Ovary (tissue), 9 donors: Measurements from ENCODE around the gene SHISA3. TPM values are rescaled to one million over a fixed set of nuclear protein-coding genes. Genes with fewer than 3 reads are reported as not detected.

ENCODE experiments used
- DNase-seq, 5 donors: peaks; one replicate each; pipeline ENCODE4 v3.0.0-alpha.2; 2019 to 2020
- H3K27ac ChIP-seq, 2 donors: fragments of 200-600 bp; one replicate each; pipeline versions ENCODE4 v1.5.1 to v1.8.0; 2019 to 2022
- H3K27me3 ChIP-seq: fragments of 200-600 bp; one replicate; pipeline ENCODE4 v1.8.0; 2022
- H3K36me3 ChIP-seq: fragments of 200-600 bp; sonication (generic); one replicate; pipeline ENCODE4 v1.5.1; 2019
- H3K4me1 ChIP-seq: one replicate; pipeline ENCODE4 v1.8.1; 2013; ENCODE audit warnings: mild to moderate bottlenecking, moderate library complexity; ENCODE audit not compliant: insufficient read depth
- H3K4me3 ChIP-seq: fragments of 200-600 bp; sonication (generic); one replicate; pipeline ENCODE4 v1.5.1; 2017
- H3K9me3 ChIP-seq, 2 donors: fragments of 200-600 bp in 1 of 2; sonication (generic) in 1 of 2; one replicate each; pipeline versions ENCODE4 v1.5.1 to v1.8.1; 2013 to 2019; ENCODE audit warnings: mild to moderate bottlenecking in 1 of 2, moderate library complexity in 1 of 2
- EP300 ChIP-seq: sonication (generic); formaldehyde crosslinking; IDR thresholded peaks from one replicate; pipeline ENCODE4 v1.6.1; 2017; ENCODE audit warnings: antibody characterized with exemption
- POLR2A ChIP-seq: fragments of 450-650 bp; IDR thresholded peaks from one replicate; pipeline ENCODE4 v1.6.1; 2017; ENCODE audit warnings: antibody characterized with exemption, mild to moderate bottlenecking, moderate library complexity
- WGBS, 3 donors: extraction: QIAGEN DNeasy Blood & Tissue Kit in 1 of 3; methylation state at CpG; one replicate each; pipeline versions ENCODE4 v1.1.5 to v1.1.7; 2013 to 2017; 5-methylcytosine and 5-hydroxymethylcytosine counted together
- intact Hi-C, 4 donors: fragments of 100-400 bp; cut with DNase I; formaldehyde crosslinking; loops; one replicate each; pipeline versions ENCODE4 v1.11.0 to v1.15.1; 2022 to 2023
- polyA plus RNA-seq, 2 donors: library from polyadenylated mRNA; stranded (reverse); fragments of 200-250 nt in 1 of 2; fragments of 350-450 nt in 1 of 2; fragmentation: Illumina TruSeq in 1 of 2; extraction: RNeasy Lipid Tissue Mini Kit (QIAGEN cat#74804) in 1 of 2; gene quantifications; one replicate each; pipeline ENCODE4 v1.2.3, GENCODE V29; 2013 to 2014
- total RNA-seq, 7 donors: library from RNA; depleted of rRNA in 2 of 7; stranded (reverse); fragments of >200 nt in 2 of 7; fragmentation: NEBNext Ultra II Directional in 3 of 7; extraction: Animal tissue kit (Norgen Biotek cat#: 25700) in 3 of 7; gene quantifications; one replicate each; pipeline versions ENCODE4 v1.1.0 to v1.2.4, GENCODE V29; 2016 to 2023
- TF ChIP-seq, protein P1 (sequence below), 3 donors: fragments of 450-650 bp in 2 of 3; fragments of 200-600 bp in 1 of 3; IDR thresholded peaks; one replicate each; pipeline versions ENCODE4 v1.5.1 to v1.8.0; 2016 to 2022; ENCODE audit warnings: antibody characterized with exemption in 3 of 3, mild to moderate bottlenecking in 1 of 3
- donor health status: DM: no; HTN: no; CAD: no; lungs with moderate emphysema.
- donor health status: DM: no; HTN: no; CAD: no.
- donor health status: Bipolar disorder and iron deficiency.
- donor health status: DM: yes; HTN: yes; CAD: no.
- donor health status: DM: no; HTN: no; CAD: no.
- donor health status: DM: yes; HTN: yes; CAD: no.

SHISA3 gene
- total and polyA plus RNA-seq, 9 donors = 0.21 to 2.5 (median 0.46) TPM; not detected in 2

DNA sequence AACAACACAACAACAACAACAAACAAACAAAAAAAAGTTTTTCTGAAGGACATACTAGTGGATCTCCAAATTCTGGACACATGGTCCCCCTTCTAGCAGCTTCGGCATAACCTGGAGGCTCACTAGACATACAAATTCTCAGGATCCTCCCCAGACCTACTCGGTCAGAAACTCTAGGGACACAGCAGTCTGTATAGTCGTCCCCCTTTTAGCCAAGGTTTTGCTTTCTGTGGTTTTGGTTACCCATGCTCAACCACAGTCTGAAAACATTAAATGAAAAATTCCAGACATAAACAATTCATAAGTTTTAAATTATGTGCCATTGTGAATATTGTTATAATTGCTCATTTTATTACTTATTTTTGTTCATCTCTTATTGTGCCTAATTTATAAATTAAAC, 45.2 kb upstream of the SHISA3 start:
- no peak for DNase-seq
- H3K36me3 ChIP-seq = no peaks in the 10 kb centered on the region
- intact Hi-C loops = no loop called here

DNA sequence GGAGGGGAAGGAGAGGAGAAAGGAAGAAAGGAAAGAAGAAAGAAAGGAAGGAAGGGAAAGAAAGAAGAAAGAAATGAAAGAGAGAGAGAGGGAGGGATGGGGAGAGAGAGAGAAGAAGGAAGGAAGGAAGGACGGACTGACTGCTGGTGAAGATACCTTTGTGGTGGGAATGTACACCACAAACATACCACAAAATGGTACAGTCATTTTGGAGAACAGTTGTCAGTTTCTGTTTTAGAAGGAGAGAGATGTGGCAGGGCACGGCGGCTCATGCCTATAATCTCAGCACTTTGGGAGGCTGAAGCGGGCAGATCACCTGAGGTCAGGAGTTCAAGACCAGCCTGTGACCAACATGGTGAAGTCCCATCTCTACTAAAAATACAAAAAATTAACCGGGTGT, 40.0 kb upstream of the SHISA3 start:
- Histone ChIP-seq H3K27ac (no peak overlapping the region), H3K9me3 (no peaks in the 10 kb centered on the region), H3K4me1 (peaks cover 3% of the 10 kb centered on the region), H3K4me3 (no peak overlapping the region), H3K27me3 (no peaks in the 10 kb centered on the region), H3K36me3 (no peaks in the 10 kb centered on the region)
- DNase-seq = no peak
- 93 to 96% (median 94%) methylated on average over 5 of the region's 5 CpGs for WGBS, 3 donors
- no peak for TF ChIP-seq POLR2A
- no peak for TF ChIP-seq EP300
- intact Hi-C loops = no loop called here

More for the DNA sequence above, 45.2 kb upstream of the SHISA3 start:
- WGBS, 3 donors = 85 to 88% (median 87%) methylated on average over 3 of the region's 3 CpGs
- Histone ChIP-seq H3K27me3 (no peaks in the 10 kb centered on the region), H3K9me3 (no peaks in the 10 kb centered on the region), H3K4me1 (no peaks in the 10 kb centered on the region), H3K4me3 (no peak overlapping the region), H3K27ac (no peak overlapping the region)
- TF ChIP-seq, protein P1, sequence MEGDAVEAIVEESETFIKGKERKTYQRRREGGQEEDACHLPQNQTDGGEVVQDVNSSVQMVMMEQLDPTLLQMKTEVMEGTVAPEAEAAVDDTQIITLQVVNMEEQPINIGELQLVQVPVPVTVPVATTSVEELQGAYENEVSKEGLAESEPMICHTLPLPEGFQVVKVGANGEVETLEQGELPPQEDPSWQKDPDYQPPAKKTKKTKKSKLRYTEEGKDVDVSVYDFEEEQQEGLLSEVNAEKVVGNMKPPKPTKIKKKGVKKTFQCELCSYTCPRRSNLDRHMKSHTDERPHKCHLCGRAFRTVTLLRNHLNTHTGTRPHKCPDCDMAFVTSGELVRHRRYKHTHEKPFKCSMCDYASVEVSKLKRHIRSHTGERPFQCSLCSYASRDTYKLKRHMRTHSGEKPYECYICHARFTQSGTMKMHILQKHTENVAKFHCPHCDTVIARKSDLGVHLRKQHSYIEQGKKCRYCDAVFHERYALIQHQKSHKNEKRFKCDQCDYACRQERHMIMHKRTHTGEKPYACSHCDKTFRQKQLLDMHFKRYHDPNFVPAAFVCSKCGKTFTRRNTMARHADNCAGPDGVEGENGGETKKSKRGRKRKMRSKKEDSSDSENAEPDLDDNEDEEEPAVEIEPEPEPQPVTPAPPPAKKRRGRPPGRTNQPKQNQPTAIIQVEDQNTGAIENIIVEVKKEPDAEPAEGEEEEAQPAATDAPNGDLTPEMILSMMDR (IDR thresholded peaks at IDR 0.05) = no peak
- TF ChIP-seq EP300 (no peak), POLR2A (no peak)

DNA sequence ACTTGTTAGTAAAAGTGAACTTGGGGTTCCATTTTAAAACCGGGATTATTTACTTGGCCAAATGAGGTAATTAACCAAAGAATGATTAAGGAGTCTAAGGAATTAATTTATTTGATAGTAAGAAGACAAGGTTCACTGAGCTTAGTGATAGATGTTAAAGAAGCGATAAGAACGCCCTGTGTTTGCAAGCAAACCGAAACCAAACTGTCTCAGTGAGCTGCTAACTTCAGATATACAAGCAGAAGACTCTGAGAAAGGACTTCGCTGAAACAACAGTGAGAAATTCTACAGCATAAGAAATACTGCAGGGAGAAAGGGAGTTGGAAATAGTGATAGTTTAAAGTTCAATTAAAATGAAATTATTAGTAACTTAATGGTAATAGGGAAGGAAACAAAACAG, 37.6 kb upstream of the SHISA3 start:
- 2 to 7% (median 4%) methylated on average over 5 of the region's 5 CpGs for WGBS, 3 donors
- no peak overlapping the region for H3K27ac ChIP-seq
- H3K4me1 ChIP-seq = peaks cover 3% of the 10 kb centered on the region
- no peak overlapping the region for H3K4me3 ChIP-seq
- H3K36me3 ChIP-seq = no peaks in the 10 kb centered on the region
- no peaks in the 10 kb centered on the region for H3K9me3 ChIP-seq
- intact Hi-C loops = loop anchor here in 1 of 4 donors (10.0 kb wide), 1 partner anchor 155 kb away; no protein-coding TSS in a partner anchor
- H3K27me3 ChIP-seq = no peaks in the 10 kb centered on the region
- TF ChIP-seq POLR2A = no peak
- TF ChIP-seq, protein P1 (IDR thresholded peaks at IDR 0.05) = no peak
- no peak for DNase-seq

DNA sequence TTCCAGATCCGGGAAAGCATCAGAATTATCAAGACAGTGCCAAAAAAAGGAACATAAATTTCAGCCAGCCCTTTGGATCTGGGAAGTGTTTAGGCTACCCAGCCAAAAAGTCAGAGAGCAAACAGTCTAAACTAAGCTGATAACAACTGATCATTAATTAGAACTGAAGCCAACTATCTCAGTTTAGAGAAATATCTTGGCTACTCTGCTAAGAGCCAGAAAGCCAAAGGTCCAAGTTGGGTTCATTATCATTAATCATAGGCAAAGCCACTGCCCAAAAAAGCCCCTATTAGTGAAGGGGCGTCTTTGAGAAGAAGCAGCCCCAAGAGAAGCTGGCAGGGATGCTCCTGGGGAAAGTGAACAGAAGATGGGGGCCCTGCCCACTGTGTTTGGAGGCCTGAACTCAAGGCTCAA, 37.0 kb upstream of the SHISA3 start:
- WGBS, 3 donors = 0 to 12% (median 11%) methylated on average over 2 of the region's 2 CpGs
- TF ChIP-seq EP300 = no peak
- TF ChIP-seq, protein P1 (IDR thresholded peaks at IDR 0.05) = no peak
- no peak for TF ChIP-seq POLR2A
- Histone ChIP-seq H3K36me3 (no peaks in the 10 kb centered on the region), H3K27me3 (no peaks in the 10 kb centered on the region), H3K27ac (no peak overlapping the region), H3K4me1 (peaks cover 3% of the 10 kb centered on the region), H3K9me3 (no peaks in the 10 kb centered on the region), H3K4me3 (no peak overlapping the region)
- intact Hi-C loops = loop anchor here in 1 of 4 donors (10.0 kb wide), 1 partner anchor 155 kb away; no protein-coding TSS in a partner anchor
- DNase-seq = no peak

DNA sequence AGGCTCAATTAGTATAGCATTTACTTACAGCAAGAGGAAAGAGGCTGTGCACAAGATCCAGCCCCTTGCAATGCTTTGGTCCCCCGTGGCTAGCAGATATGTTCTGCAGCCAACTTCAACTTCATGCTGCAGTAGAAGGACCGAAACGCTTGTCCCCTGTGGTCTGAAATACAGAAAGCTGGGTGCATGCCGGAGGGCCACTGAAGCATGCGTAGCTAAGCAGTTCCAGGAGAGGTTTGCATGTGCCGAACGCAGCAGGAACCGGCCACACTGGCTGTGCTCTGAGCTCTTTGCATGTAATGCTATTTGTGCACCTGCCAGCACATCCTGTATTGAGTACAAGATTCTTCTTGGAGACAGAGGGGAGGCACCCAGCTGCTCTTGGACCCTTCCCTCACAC, 35.8 kb upstream of the SHISA3 start:
- DNase-seq = no peak
- intact Hi-C loops = loop anchor here in 1 of 4 donors (10.0 kb wide), 1 partner anchor 153 kb away; no protein-coding TSS in a partner anchor
- 91 to 93% (median 91%) methylated on average over 8 of the region's 8 CpGs for WGBS, 3 donors
- Histone ChIP-seq H3K36me3 (no peaks in the 10 kb centered on the region), H3K9me3 (no peaks in the 10 kb centered on the region), H3K4me1 (peaks cover 3% of the 10 kb centered on the region), H3K27ac (no peak overlapping the region), H3K4me3 (no peak overlapping the region), H3K27me3 (no peaks in the 10 kb centered on the region)
- TF ChIP-seq EP300 (no peak), POLR2A (no peak)
- TF ChIP-seq, protein P1 (IDR thresholded peaks at IDR 0.05) = no peak
